ENCODE data around the gene TELO2.

- TF ChIP-seq MAX (IDR thresholded peaks at IDR 0.05; ENCODE audit: insufficient read depth, insufficient read length) (no peak), EZH2 (IDR thresholded peaks at IDR 0.05; ENCODE audit: borderline replicate concordance, low read depth, low read length, severe bottlenecking) (no peak)
These were observed 49.0 kb upstream of the TELO2 start, which contains the start of gene CCDC154 for GRCh38 chr16:1443980-1444729.

Measured in endothelial cell of umbilical vein (primary cell).